HG02759 (cell line): ENCODE measurements around the gene UBE2L3.

Experiments used
- ATAC-seq: cut with Tn5 transposase; IDR thresholded peaks from one replicate; pipeline ENCODE4 v1.9.1; 2021; ENCODE audit warnings: mild to moderate bottlenecking, moderate library complexity; ENCODE audit not compliant: unreplicated experiment

The UBE2L3 gene

DNA sequence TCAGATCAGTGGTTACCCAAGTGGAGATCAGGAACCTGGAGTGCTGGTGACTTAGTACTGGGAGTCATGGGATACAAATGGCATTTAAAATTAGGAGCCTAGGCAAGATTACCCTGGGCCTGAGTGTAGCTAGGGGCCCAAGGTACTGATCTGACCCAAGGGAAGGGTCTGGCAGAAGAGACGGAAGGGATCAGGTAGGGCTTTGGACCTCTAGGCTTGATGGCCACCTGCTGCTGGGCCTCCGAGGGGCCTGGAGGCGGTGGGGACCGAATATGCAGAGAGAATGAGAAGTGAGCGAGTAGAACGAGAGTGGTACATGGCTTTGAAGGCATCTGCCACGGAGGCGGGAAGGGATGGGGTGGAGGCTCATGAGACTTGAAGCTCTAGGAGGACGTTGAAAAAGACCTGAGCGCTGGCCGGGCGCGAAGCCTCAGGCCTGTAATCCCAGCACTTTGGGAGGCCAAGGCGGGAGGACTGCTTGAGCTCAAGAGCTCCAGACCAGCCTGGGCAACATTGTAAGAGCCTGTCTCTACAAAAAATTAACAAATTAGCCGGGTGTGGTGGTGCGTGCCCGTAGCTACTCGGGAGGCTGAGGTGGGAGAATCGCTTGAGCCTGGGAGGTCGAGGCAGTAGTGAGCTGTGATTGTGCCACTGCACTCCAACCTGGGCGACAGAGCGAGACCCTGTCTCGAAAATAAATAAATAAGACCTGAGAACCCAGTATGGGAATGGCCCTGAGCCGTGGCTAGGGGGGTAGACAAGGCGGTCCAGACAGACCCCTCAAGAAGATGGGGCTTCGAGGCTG, 97.7 kb downstream of the UBE2L3 start:
- ATAC-seq = no peak

DNA sequence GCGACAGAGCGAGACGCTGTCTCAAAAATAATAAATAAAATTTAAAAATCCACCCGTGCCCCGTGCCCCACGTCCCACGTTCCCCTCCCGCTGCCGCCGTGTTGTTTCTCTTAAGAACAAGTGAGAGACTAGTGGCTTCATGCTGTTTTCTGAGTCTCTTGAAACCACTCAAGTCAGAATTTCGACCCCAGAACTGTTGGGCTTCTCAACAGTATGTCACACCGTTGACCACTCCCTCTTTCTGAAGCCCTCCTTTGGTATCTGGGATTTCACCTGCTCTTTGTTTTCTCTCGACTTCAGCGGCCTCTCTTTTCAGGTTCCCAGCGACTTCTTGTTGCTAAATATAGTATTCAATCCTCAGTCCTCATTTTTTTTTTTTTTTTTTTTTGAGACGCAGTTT, 99.3 kb downstream of the UBE2L3 start:
- ATAC-seq = no peak

DNA sequence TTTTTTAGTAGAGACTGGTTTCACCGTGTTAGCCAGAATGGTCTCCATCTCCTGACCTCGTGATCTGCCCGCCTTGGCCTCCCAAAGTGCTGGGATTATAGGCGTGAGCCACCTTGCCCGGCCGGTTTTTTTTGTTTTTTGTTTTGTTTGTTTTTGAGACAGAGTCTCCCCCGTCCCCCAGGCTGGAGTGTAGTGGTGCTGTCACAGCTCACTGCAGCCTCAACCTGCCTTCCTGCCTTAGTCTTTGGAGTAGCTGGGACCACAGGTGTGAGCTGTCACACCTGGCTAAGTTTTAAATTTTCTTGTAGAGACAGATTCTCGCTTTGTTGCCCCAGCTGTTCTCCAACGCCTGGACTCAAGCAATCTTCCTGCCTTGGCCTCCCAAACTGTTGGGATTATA, 101.5 kb downstream of the UBE2L3 start:
- ATAC-seq = no peak

DNA sequence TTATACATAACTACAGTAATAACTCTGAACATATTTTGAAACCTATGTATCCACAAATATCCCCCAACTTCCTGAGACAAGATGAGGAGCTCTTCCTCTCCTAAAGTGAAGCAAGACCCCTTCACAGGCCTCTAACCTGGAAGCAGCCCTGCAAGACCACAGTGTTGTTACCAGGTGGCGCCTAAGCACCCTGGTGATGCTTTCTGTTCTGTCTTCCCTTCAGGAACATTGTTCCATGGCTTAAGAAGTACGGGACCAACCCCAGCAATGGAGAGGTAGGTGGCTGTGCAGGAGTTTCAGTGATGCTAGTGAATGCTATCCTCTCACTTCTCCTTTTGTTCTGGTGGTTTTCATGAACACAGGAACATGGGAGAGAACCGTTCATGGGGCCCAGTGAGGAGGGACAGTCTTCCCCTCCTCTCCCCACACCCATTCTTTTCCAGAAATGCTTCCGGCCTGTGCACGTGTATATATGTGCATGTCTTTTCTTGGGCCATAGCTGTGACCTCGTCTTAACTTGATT, 104.7 kb downstream of the UBE2L3 start:
- no peak for ATAC-seq
